ENCODE results near the gene CUL1. TPM values are rescaled to one million over a fixed set of nuclear protein-coding genes. Genes with fewer than 3 reads are reported as not detected.

CUL1 gene
- polyA plus RNA-seq, 1 donor from 2014 or later: 77.5 TPM

DNA sequence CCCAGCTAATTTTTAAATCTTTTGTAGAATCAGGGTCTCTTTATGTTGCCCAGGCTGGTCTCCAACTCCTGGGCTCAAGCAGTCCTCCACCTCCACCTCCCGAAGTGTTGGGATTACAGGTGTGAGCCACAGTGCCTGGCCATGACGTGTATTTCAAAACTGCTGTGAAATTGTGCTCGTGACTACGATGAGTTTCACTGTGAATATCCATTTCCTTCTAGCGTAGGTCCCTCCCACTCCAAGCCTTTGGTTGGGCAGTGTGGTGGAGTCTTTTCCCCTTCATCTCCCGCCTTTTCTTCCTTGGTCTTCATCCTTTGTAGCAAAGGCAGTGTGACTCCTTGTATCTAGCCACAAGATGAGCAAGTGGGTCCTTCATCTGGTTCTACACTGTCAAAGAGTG, 56.2 kb downstream of the CUL1 start:
- Histone ChIP-seq H3K79me2 (replicated peaks; ENCODE audit: insufficient read depth, low read length) (no peaks in the 10 kb centered on the region), H3K36me3 (ENCODE audit: insufficient read depth, low read length) (peaks cover under 1% of the 10 kb centered on the region)

DNA sequence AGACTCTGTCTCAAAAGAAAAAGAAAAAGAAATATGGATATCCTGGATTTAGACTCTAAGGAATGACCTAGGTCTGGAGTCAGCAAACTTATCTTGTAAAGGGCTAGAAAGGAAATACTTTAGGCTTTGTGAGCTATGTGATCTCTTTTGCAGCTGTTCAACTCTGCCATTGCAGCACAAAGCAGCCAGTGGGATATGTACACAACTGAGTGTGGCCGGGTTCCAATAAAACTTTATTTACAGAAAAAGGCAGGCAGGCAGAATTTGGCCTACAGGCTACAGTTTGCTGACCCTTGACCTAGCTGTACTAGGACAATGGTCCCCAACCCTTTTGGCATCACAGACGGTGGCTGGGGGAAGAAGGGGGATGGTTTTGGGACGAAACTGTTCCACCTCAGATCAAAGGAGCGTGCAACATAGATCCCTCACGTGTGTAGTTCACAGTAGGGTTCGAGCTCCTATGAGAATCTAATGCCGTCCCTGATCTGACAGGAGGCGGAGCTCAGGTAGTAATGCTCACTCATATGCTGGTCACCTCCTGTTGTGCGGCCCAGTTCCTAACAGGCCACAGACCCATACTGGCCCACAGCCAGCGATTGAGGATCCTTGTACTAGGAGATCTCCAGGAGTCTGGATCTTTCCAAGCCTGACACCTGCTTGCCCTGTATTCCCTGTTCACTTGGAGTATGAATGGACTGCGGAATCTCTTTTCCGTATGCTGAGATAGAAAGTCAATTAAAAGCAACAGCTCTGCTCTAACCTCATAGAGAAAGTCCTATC, 63.0 kb downstream of the CUL1 start:
- H3K36me3 ChIP-seq (ENCODE audit: insufficient read depth, low read length): peaks cover 7% of the 10 kb centered on the region
- no peak overlapping the region for H3K4me3 ChIP-seq (ENCODE audit: low read length)
- H3K9me2 ChIP-seq (ENCODE audit: insufficient read depth, low read length): no peaks in the 10 kb centered on the region
- TF ChIP-seq TAF1 (IDR thresholded peaks at IDR 0.05; ENCODE audit: low read depth): no peak
- no peak for TF ChIP-seq MXI1 (conservative IDR thresholded peaks at IDR 0.05; ENCODE audit: poor library complexity, severe bottlenecking)
- TF ChIP-seq RAD21 (conservative IDR thresholded peaks at IDR 0.05): no peak
- TF ChIP-seq EP300 (conservative IDR thresholded peaks at IDR 0.05; ENCODE audit: poor library complexity, severe bottlenecking): no peak
- no peak for TF ChIP-seq EZH2 (IDR thresholded peaks at IDR 0.05; ENCODE audit: borderline replicate concordance, insufficient read depth, low read length, poor library complexity, severe bottlenecking)
- TF ChIP-seq, protein P1, sequence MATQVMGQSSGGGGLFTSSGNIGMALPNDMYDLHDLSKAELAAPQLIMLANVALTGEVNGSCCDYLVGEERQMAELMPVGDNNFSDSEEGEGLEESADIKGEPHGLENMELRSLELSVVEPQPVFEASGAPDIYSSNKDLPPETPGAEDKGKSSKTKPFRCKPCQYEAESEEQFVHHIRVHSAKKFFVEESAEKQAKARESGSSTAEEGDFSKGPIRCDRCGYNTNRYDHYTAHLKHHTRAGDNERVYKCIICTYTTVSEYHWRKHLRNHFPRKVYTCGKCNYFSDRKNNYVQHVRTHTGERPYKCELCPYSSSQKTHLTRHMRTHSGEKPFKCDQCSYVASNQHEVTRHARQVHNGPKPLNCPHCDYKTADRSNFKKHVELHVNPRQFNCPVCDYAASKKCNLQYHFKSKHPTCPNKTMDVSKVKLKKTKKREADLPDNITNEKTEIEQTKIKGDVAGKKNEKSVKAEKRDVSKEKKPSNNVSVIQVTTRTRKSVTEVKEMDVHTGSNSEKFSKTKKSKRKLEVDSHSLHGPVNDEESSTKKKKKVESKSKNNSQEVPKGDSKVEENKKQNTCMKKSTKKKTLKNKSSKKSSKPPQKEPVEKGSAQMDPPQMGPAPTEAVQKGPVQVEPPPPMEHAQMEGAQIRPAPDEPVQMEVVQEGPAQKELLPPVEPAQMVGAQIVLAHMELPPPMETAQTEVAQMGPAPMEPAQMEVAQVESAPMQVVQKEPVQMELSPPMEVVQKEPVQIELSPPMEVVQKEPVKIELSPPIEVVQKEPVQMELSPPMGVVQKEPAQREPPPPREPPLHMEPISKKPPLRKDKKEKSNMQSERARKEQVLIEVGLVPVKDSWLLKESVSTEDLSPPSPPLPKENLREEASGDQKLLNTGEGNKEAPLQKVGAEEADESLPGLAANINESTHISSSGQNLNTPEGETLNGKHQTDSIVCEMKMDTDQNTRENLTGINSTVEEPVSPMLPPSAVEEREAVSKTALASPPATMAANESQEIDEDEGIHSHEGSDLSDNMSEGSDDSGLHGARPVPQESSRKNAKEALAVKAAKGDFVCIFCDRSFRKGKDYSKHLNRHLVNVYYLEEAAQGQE (IDR thresholded peaks at IDR 0.05; ENCODE audit: borderline replicate concordance): no peak
- TF ChIP-seq, protein P2, sequence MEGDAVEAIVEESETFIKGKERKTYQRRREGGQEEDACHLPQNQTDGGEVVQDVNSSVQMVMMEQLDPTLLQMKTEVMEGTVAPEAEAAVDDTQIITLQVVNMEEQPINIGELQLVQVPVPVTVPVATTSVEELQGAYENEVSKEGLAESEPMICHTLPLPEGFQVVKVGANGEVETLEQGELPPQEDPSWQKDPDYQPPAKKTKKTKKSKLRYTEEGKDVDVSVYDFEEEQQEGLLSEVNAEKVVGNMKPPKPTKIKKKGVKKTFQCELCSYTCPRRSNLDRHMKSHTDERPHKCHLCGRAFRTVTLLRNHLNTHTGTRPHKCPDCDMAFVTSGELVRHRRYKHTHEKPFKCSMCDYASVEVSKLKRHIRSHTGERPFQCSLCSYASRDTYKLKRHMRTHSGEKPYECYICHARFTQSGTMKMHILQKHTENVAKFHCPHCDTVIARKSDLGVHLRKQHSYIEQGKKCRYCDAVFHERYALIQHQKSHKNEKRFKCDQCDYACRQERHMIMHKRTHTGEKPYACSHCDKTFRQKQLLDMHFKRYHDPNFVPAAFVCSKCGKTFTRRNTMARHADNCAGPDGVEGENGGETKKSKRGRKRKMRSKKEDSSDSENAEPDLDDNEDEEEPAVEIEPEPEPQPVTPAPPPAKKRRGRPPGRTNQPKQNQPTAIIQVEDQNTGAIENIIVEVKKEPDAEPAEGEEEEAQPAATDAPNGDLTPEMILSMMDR (IDR thresholded peaks at IDR 0.05; ENCODE audit: poor library complexity, severe bottlenecking): no peak
- no peak for TF ChIP-seq SMC3 (conservative IDR thresholded peaks at IDR 0.05; ENCODE audit: poor library complexity)
- TF ChIP-seq POLR2AphosphoS5 (IDR thresholded peaks at IDR 0.05): no peak
- no peaks in the 10 kb centered on the region for H3F3A ChIP-seq (ENCODE audit: insufficient read depth, low read length, poor library complexity, severe bottlenecking)
- H4K20me1 ChIP-seq (ENCODE audit: insufficient read depth): no peaks in the 10 kb centered on the region
- H3K79me2 ChIP-seq (replicated peaks; ENCODE audit: insufficient read depth, low read length): no peaks in the 10 kb centered on the region
- no peaks in the 10 kb centered on the region for H3K27me3 ChIP-seq (ENCODE audit: insufficient read depth, low read depth, low read length)
- H3K9ac ChIP-seq (ENCODE audit: low read length): no peak overlapping the region
- no peaks in the 10 kb centered on the region for H3K9me3 ChIP-seq (ENCODE audit: low read length)
- no peak overlapping the region for H3K4me2 ChIP-seq (ENCODE audit: low read length)
- no peak overlapping the region for H2AFZ ChIP-seq (ENCODE audit: low read depth, low read length)
- H3K27ac ChIP-seq (ENCODE audit: low read length): no peak overlapping the region

More for the DNA sequence above, 56.2 kb downstream of the CUL1 start:
- Histone ChIP-seq H3K27ac (ENCODE audit: low read length) (no peak overlapping the region), H4K20me1 (ENCODE audit: insufficient read depth) (no peaks in the 10 kb centered on the region), H3K9ac (ENCODE audit: low read length) (no peak overlapping the region), H3K9me2 (ENCODE audit: insufficient read depth, low read length) (no peaks in the 10 kb centered on the region), H3K9me3 (ENCODE audit: low read length) (no peaks in the 10 kb centered on the region), H2AFZ (ENCODE audit: low read depth, low read length) (no peak overlapping the region), H3K27me3 (ENCODE audit: insufficient read depth, low read depth, low read length) (no peaks in the 10 kb centered on the region), H3F3A (ENCODE audit: insufficient read depth, low read length, poor library complexity, severe bottlenecking) (no peaks in the 10 kb centered on the region), H3K4me2 (ENCODE audit: low read length) (no peak overlapping the region), H3K4me3 (ENCODE audit: low read length) (no peak overlapping the region)
- TF ChIP-seq RAD21 (conservative IDR thresholded peaks at IDR 0.05): no peak
- no peak for TF ChIP-seq MXI1 (conservative IDR thresholded peaks at IDR 0.05; ENCODE audit: poor library complexity, severe bottlenecking)
- no peak for TF ChIP-seq EP300 (conservative IDR thresholded peaks at IDR 0.05; ENCODE audit: poor library complexity, severe bottlenecking)
- TF ChIP-seq, protein P2 (IDR thresholded peaks at IDR 0.05; ENCODE audit: poor library complexity, severe bottlenecking): no peak
- TF ChIP-seq POLR2AphosphoS5 (IDR thresholded peaks at IDR 0.05): no peak
- no peak for TF ChIP-seq EZH2 (IDR thresholded peaks at IDR 0.05; ENCODE audit: borderline replicate concordance, insufficient read depth, low read length, poor library complexity, severe bottlenecking)
- TF ChIP-seq SMC3 (conservative IDR thresholded peaks at IDR 0.05; ENCODE audit: poor library complexity): no peak
- TF ChIP-seq, protein P1 (IDR thresholded peaks at IDR 0.05; ENCODE audit: borderline replicate concordance): no peak
- no peak for TF ChIP-seq TAF1 (IDR thresholded peaks at IDR 0.05; ENCODE audit: low read depth)
